LNCAP (cell line): ENCODE measurements around the gene SLC9A8.

ENCODE experiments used
- CTCF ChIP-seq: fragments of 450-650 bp; IDR thresholded peaks from 2 replicates; pipeline ENCODE4 v1.5.1; 2017; ENCODE audit warnings: mild to moderate bottlenecking

Gene SLC9A8

DNA sequence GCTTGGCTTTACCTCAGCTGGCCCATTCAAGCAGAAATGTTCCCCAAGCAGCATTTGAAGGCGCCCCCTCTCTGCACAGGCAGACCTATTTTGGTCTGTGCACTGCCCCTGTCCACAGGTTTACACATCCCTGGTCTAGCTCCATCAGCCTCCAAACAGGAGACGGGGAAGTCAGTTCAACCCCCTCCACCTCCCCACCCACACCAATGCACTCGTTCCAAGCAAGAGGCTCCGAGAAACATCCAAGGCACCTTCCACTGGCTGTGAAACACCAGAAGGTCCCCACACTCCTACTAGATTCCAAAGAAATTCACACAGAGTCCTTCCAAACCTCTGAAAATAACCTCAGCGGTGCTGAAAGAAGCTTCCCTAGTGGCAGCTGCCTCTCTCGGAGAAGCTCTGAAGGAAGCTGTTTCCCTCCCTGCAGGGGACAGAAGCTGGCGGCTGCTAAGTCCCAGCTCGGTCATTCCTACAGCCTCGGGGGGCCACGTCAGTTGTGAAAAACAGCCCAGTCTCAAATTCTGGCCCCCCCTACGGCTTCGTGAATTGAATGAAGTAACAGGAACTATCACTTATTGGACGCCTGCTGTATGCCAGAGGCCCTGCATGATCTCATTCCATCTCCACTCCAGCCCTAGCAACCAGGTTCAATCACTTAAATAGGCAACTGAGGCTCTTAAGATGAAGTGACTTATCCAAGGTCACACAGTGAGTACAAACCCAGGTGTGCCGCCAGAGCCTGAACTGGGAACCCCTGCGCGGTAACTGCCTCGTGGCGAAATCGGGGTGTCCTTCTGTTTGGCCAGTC, 101.9 kb downstream of the SLC9A8 start:
- no peak for TF ChIP-seq CTCF

GRCh38 chr20:49915118-49915379, 102.4 kb downstream of the SLC9A8 start:
- 0 out of 2 replicates have a peak, but pooled peaks have one; percentile 15 for TF ChIP-seq CTCF

DNA sequence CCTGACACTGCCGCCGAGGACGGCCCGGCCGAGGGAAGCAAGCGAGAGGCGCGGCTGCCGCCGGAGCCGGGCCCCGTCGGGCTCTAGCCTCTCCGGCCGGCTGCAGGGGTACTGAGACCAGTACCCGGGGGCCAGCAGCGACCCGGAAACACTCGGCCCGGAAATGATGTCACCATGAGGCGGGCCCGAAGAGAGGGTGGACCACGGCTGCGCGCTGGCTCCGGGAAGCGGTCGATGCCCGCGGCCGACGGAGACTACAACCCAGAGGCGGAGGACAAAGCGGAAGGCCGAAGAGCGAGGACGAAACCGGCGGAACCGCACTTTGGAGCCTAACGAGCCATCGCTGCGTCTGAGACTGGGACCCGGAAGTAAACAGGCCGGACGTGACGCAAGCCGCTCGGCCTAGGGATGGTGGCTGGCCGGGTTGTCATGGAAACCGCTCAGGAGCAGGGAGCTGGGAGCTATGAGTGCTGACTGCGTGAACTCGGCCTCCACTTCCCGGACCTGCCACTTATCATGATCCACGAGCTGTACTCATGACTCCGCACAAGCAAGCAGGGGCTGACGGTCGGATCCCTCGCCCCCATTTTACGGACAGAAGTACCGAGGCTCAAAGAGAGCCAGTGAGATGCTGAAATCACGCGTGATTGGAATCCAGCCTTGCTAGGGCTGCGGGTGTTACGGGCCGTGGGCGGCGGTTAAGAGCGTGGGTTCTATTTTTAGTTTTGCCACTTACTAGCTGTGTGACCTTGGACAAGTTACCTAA, 102.9 kb downstream of the SLC9A8 start, which contains the start of gene SPATA2:
TSS of gene SPATA2 (minus strand) at position 150 of the 766 bp plus-strand sequence. CDS start 7,039 bp downstream, outside the sequence.
- no peak for TF ChIP-seq CTCF

GRCh38 chr20:49916146-49917002, 103.7 kb downstream of the SLC9A8 start:
- no peak for TF ChIP-seq CTCF

GRCh38 chr20:49918446-49918845, 105.8 kb downstream of the SLC9A8 start:
- TF ChIP-seq CTCF, result no peak

DNA sequence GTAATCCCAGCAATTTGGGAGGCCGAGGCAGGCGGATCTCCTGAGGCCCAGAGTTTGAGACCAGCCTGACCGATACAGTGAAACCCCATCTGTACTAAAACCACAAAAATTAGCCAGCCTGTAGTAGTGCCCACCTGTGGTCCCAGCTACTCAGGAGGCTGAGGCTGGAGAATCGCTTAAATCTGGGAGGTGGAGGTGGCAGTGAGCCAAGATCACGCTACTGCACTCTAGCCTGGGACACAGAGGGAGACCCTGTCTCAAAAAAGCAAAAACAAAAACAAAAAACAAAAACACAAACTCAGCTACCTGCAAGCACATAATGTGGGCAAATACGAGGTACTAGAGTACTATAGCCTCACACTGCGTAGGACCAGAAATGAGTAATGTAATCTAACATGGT, 106.4 kb downstream of the SLC9A8 start:
- TF ChIP-seq CTCF, result no peak

- TF ChIP-seq CTCF, result no peak
Measured at GRCh38 chr20:49919461-49919860, 106.8 kb downstream of the SLC9A8 start.
